Iris pigment epithelial cell (primary cell): ENCODE measurements around the gene DAP.
"Not testable (repeated sequence)": the region's sequence is repeated elsewhere in the genome, so short reads cannot be mapped to it uniquely, and the experiment has no call there.

Source experiments
- DNase-seq: peaks from one replicate; pipeline ENCODE4 v3.0.0-alpha.2; 2011; ENCODE audit warnings: low read depth

DAP gene

GRCh38 chr5:10653043-10653442 lies 108.0 kb downstream of the DAP start:
- no peak for DNase-seq

DNA sequence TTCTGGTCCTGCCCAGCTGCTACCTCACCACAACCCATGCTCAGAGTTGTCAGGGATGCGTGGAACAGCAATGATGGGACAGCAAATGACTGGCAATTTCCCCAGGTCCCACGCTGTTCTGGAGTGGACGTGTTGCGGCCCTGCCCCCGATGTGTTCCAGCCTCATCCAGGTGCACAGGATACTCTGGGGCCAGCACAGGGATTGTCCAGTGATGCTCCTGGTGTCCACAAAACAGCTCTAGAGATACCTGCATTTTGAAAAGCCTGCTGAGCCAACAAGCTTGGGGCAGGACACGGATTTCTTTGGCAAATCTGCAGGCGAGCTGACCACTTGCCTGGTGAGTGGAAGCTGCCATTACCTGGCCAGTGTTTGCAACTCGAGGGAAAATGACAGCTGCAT lies 108.4 kb downstream of the DAP start:
- DNase-seq: no peak

- no peak for DNase-seq
Observed at GRCh38 chr5:10652151-10652550, 108.9 kb downstream of the DAP start.

DNA sequence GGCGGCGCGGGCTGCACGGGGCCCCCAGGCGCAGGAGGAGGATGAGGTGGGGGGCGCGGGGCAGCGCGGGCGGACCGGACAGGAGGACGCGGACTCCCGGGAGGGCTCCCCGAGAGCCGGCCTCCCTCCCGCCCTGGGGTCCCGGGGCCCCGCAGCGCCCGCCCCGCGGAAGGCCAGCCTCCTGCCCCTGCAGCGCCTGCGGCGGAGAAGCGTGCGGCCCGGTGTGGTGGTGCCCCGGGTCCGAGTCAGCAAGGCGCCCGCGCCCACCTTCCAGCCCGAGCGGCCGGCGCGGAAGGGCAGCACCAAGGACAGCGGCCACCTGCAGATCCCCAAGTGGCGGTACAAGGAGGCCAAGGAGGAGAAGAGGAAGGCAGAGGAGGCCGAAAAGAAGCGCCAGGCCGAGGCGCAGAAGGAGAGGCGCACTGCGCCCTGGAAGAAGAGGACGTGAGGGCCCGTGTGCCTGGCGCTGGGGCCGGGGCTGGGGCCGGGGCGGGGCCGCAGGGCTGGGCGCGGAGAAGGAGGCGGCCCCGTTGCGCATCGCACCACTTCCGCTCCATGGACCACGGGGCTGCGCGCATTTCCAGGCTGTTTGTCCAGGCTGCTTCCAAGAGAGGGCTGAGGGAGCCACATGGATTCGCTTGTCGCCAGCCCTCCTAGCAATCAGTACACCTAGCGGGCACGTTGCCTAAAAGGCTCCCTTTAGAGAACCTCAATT lies 111.2 kb downstream of the DAP start:
- peak; percentile 25 for DNase-seq

DNA sequence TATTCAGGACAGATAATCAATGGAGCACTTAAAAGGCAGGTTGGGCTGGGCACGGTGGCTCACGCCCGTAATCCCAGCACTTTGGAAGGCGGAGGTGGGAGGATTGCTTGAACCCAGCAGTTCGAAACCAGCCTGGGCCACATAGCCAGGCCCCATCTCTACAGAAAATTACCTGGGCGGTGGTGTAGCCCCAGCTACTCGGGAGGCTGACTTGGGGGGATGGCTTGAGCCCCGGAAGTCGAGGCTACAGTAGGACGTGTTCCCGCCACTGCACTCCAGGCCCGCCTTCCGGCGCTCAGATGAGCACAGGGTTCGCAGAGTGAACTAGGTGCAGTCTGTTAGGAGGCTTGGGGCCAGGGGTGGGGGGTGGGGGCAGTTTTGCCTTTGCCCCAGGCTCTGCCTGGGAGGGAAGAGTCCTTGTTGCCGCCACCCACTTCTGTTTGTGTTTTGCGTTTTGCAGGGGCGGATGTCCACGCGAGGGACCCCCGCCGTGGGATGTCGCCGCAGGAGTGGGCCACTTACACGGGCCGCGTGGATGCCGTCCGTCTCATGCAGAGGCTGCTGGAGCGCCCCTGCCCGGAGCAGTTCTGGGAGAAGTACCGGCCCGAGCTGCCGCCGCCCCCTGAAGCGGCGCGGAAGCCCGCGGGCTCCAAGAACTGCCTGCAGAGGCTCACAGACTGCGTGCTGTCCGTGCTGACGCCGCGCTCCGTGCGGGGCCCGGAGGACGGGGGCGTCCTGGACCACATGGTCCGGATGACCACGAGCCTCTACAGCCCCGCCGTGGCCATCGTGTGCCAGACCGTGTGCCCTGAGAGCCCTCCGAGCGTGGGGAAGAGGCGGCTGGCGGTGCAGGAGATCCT lies 112.0 kb downstream of the DAP start:
- DNase-seq: no peak

DNA sequence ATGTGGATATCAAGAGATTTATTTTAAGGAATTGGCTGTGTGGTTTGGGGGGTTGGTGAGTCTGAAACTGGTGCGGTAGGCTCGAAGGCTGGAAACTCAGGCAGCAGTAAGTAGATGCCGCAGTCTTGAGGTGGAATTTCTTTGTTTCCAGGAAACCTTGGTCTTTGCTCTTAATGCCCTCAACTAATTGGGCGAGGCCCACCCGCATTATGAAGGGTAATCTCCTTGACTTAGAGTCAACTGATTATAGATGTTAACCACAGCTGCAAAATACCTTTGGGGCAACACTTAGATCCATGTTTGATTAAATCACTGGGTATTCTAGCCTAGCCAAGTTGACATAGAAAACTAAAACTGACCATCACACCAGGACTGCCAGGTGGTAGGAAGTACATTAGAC lies 113.4 kb downstream of the DAP start:
- no peak for DNase-seq

DNA sequence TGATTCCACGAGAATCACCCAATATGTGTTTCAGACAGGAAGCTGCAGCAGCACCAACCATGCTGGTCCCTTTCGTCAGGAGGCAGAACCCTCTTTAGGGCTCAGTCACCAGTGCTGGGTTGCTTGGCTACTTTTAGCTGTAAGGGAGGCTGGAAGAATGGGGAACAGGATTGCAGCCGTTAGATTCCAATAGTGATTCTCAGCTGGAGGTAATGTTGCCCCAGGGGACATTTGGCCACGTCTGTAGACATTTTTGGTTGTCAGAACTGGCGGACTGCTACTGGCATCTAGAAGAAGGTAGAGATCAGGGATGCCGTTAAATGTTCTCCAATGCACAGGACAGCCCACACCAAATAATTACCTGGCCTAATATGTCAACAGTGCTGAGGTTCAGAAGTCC lies 115.4 kb downstream of the DAP start:
- DNase-seq: no peak

GRCh38 chr5:10645146-10645545 lies 115.9 kb downstream of the DAP start:
- no peak for DNase-seq

- DNase-seq: no peak
Observed at GRCh38 chr5:10644192-10644591, 116.8 kb downstream of the DAP start.

DNA sequence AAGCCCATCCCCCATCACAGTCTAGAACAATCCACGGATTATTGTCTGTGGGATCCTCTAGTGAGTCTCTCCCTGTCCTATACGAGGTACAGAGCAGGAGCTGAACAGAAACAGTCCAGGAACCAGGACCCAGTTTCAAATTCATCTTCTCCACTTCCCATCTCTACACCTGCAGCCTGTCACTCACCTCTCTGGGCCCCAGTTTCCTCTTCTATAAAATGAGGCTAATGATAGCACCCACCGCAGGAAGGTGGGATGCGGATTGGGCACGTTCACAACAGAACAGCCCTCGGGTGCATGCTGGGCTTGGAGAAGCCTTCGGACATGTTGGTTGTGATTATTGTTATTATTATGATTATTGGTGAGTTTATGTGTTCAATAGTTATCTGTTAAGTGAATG lies 118.7 kb downstream of the DAP start:
- no peak for DNase-seq

GRCh38 chr5:10639846-10640368 lies 121.1 kb downstream of the DAP start:
- no peak for DNase-seq

DNA sequence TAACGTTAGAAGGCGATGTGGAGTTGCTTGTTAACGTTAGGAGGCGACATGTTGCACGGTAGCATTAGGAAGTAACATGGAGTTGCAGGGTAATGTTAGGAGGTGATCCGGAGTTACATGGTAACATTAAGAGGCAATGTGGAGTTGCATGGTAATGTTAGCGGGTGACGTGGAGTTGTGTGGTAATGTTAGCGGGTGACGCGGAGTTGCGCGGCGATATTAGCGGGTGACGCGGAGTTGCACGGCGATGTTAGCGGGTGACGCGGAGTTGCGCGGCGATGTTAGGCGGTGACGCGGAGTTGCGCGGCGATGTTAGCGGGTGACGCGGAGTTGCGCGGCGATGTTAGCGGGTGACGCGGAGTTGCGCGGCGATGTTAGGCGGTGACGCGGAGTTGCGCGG lies 122.3 kb downstream of the DAP start:
- not testable (repeated sequence) for DNase-seq

- DNase-seq: no peak
Observed at GRCh38 chr5:10637944-10638343, 123.1 kb downstream of the DAP start.

DNA sequence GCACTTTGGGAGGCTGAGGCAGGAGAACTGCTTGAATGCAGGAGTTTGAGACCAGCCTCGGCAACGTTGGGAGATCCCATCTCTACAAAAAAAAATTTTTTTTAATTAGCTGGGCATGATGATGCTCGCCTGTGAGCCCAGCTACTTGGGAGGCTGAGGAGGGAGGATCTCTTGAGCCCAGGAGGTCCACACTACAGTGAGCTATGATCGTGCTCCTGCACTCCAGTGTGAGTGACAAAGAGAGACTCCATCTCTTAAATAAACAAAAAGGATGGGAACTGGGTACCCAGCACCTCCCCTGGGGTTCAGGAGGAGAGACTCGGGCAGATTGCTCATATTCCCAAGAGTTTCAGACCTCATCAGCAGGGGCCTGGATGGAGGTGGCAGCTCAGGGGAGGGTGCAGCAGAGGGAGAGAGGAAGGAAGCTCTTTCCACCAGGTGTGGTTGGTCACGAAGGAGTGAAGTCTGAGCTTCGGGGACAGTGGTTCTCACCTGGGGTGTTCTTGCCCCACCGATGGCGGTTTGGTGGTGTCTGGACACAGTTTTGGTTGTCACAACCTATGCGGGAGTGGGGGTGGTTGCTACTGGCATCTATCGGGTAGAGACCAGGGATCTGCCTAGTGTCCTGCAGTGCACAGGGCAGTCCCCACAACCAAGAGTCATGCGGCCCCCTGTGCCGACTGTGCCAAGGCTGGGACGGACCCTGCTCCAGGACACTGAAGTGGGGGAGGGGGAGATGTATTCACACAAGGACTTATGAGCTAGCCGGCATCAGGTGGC lies 124.5 kb downstream of the DAP start:
- no peak for DNase-seq

DNA sequence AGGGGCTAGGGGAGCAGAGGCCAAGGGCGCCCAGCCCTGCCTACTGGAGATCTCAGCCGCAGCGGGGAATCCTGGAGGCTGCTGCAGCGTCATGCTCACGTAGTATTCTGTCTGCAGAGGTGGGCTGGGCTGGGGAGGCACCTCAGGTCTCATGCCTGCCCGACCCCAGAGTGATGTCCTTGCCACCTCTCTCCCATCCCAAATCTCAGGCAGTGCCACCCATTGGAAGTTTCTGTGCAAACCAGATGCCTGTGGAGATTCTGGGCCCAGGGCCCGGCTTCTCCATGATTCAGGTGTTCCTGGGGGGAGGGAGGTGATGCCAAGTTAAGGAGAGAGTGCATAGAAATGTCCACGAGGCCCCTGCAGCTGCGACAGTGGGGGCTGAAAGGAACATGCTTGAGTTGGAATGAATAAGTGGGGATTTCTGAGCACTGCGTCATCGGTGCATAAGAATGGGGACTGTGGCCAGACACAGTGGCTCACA lies 125.1 kb downstream of the DAP start:
- no peak for DNase-seq

DNA sequence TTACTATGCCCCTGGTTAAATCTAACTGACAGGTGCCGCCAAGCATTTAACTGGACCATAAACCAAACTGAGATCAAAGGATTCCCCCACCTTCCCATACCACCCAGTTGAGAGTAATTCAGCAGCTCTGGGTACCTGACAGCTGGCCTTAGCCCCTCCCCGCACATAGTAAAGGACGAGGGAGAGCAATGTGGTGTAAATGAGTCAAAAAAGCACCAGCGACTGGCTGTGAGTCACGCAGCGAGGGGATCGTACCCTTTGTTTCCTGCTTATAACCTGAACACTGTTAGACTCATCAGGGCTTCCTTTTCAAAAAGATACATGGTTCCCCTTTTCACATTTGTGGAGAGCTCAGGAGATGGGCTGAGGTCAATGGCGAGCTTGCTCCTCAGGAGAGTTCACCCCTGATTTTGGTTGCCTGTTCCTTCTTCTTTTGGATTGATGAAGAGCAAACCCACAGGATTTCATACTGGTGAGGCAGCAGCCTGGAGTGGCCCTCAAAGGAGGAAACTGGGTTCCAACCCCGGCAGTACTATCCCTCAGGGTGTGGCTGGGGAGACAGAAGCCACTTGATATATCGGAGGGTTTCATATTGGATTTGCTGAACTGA lies 125.7 kb downstream of the DAP start:
- peak; percentile 65 for DNase-seq

DNA sequence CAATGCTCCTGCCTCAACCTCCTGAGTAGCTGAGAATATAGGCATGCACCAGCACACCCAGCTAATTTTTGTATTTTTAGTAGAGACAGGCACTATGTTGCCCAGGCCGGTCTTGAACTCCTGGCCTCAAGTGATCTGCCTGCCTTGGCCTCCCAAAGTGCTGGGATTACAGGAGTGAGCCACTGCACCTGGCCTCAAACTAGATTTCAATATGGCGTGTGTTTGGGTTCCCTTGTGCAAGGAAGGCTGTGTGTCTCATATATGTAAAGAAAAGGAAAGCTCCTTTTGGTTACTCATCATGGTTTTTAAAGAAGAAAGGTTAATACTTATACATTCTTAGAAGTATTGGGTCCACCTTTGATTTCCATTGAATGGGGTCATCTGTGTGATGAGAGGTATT lies 126.5 kb downstream of the DAP start:
- no peak for DNase-seq

DNA sequence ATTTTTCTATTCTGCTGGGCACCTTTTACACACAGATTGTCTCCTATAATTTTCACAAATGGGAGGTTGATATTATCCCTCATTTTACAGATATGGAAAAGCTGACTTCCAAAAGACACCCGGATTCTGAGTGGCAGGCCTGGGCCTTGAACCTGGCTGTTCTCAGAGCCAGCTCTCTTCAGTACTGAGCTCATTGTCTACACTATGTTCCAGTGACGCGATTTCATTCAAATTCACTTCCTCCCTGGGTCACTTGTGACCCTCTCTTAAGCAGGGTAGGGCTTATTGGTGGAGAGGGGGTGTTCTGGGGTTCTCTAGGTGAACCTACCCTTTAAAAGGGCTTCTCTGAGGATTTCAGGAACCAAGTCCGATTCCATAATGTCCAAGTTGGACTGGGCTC lies 127.0 kb downstream of the DAP start:
- no peak for DNase-seq

GRCh38 chr5:10633271-10634049 lies 127.6 kb downstream of the DAP start:
- DNase-seq: no peak

- peak; percentile 46 for DNase-seq
Observed at GRCh38 chr5:10632110-10632761, 128.8 kb downstream of the DAP start.
